AG08395 (cell line): ENCODE measurements around the gene TENM4.

Experiments
- DNase-seq: peaks from one replicate; pipeline ENCODE4 v3.0.0; 2012; ENCODE audit warnings: mixed read lengths, low spot score

Gene TENM4

DNA sequence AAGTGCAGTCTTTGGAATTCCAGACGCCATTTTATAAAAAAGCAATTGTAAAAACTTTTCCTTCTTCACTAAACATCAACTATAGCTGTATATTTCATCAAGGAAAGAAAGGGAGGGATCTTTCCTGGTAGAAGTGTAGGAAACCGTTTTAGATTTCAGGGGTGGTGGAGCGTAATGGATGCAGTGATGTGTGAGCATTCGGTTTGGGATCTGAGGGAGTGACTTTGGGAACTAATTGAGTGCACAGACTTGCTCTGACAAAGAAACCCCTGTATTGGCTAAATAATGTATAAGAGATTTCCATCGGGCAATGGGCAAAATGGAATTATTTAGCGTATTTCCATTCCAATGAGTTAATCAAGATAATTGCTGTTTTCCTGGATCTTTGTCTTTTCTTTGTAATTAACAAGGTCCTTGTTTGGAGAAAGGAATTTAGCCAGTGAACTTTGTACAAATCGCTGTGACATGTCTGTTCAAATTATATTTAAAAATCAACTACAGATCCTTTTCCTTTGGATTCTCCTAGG is 741.2 kb downstream of the TENM4 start:
- no peak for DNase-seq

GRCh38 chr11:78698612-78699011 is 742.2 kb downstream of the TENM4 start:
- DNase-seq = peak; percentile 39

GRCh38 chr11:78696177-78696576 is 744.7 kb downstream of the TENM4 start:
- DNase-seq = no peak

- DNase-seq = no peak
Measured at GRCh38 chr11:78694152-78694551, 746.7 kb downstream of the TENM4 start.

DNA sequence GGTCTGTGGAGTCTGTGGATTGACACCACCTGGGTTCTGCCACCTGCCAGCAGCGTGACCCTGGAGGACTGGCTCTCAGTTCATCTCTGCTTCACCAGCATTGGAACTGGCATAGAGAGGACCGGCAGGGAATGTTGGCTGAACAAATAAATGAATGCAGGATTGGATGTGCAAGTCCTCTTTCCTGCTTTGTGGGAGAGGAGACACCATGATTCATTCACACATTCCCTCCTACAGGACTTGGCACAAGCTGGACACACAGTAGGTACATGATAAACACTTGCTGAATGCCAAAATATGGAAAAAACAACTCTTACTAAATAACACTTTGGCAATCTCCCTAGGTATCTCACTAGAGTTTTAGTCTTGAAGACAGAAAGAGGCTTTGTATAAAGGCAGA is 749.6 kb downstream of the TENM4 start:
- no peak for DNase-seq

DNA sequence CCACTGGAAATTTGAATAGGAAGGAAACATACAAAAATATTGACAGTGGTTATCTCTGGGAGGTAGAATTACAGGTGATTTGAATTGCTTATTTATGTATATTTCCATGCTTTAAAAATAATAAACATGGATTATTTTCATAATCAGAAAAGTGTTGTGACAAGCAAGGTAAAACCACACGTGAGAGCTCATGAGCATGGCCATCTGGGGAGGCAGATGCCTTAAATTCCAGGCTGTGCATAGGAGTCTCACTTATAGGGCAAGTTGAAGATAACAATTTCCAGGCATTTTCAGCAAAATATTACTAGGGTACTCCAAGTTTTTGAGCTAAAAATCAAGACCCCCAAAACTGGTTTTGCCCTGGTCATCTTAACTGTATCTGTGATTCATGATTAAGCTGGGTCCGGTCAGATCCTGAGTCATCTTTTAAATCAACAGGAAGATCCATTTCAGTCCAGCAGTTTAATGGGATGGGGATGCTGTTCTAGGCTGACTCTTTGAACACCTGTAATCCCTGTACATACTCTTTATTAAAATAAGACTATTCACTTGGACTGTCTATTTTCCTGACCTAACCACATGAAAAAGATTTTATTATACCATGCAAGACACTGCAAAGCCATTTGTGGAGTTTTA is 750.4 kb downstream of the TENM4 start:
- DNase-seq = no peak

- no peak for DNase-seq
Measured at GRCh38 chr11:78689585-78690153, 751.2 kb downstream of the TENM4 start.

- no peak for DNase-seq
Measured at GRCh38 chr11:78689101-78689500, 751.7 kb downstream of the TENM4 start.

DNA sequence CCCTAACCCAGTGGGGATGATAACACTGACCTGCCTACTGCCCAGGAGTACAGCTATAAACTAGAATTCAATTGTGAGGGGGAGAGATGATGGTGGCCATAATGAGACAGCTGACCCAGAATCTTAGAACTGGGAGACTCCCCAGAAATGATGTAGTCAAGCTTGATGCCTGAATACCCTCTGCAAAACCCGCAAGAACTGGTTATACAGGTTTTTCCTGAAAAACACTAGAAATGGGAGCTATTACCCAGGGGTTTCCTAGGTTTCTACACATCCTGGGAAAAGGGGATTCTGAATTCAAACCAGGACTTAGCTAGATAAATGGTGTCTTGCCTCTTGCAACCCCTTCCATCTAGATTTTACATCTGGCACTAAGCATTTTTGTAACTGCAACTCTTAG is 752.4 kb downstream of the TENM4 start:
- DNase-seq = no peak

DNA sequence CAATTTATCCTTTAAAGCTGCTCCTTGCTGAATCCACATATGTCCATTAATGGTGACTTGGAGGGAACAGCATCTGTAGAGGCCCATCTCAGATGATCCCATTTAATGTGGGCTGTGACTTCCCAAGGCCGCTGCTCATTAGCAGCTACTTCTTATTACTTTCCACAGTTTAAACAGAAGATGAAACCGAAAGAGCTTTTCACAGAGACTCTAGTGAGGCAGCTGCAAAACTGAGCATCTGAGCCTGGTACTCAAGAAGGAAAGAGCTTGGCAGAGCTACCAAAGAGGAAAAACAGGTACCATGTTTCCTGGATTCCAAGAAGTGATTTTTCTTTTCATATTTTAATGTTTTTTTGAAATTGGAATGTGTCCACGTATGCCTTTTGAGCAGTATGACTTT is 755.7 kb downstream of the TENM4 start:
- DNase-seq = no peak

DNA sequence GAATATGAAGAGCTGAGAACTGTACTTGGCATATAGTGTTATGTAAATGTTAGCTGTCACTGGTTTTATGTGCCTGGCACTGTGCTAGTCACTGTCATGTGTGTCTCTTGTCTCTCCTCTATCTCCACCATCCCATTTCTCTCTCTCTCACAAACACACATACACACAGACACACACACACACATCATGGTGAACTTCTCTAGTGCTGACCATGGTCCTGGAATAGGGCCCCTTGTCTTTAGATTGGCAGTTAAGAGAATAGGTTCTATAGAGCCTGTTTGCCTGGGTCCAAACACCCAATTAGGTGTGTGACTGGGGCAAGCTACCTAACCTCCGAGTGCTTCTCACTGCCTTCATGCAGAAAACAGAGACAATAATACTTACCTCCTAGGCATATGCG is 756.5 kb downstream of the TENM4 start:
- DNase-seq = no peak

DNA sequence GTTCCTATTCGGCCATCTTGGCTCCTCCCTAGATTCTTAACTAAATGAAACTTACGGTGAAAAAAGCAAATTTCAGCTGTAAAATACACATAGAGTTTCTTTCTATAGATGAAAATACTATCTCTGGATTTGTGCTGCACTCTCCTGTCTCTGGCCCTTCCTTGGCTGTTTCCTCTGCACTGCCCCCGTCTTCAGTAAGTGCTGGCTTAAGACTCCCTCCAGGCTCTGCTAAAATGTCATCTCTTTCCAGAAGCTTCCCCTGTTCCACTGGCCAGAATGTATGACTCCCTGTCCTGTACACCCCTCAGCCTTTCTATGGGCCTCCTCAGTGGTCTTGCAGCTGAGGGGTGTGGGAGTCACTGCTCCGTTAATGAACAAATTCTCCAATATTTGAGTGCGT is 757.1 kb downstream of the TENM4 start:
- no peak for DNase-seq

GRCh38 chr11:78676026-78676557 is 764.7 kb downstream of the TENM4 start:
- no peak for DNase-seq

- no peak for DNase-seq
Measured at GRCh38 chr11:78672850-78673620, 767.8 kb downstream of the TENM4 start.

GRCh38 chr11:78669249-78669648 is 771.6 kb downstream of the TENM4 start:
- no peak for DNase-seq

GRCh38 chr11:78667461-78667860 is 773.4 kb downstream of the TENM4 start:
- no peak for DNase-seq

DNA sequence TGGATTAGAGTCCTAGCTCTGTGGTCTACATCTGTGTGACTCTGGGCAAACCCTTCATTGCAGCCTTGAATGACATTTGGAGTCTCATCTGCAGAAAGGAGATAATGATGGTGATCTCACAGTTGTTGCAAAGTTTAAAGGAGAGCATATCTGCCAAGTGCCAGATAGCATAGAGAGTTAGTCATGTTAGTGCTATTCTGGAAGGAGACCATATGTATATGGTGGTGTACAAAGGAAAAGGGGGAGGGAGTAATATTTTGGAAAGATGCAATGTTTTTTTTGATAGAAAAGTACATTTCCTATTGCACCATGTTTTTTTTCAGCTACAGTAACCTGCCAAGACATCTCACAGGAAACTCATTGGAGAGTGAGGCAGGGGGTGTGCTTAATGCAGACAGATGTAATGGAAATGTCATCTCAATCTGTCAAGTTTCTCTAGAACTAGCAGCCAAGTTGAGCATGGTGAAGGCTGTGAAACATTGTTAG is 774.1 kb downstream of the TENM4 start:
- peak; percentile 65 for DNase-seq

DNA sequence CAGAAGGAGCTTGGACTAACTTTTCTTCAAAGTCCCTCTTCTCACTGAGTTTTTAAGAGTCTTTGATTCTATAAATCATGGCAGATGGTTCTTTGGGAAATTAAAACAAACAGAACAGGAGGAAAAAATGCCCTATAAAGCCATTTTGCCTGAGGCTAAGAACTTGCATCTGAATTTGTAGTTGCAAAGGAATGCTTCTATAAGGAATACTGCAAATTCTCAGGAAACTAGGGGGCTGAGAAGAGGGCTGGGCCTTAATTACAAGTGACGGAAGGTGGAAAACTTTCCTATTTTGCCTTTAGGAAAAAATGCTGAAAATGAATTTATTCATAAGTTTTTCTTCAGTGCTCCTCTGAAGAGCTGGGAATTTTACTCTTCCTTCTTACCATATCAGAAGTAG is 776.2 kb downstream of the TENM4 start:
- no peak for DNase-seq

- no peak for DNase-seq
Measured at GRCh38 chr11:78662811-78663210, 778.0 kb downstream of the TENM4 start.

GRCh38 chr11:78660471-78660870 is 780.4 kb downstream of the TENM4 start:
- DNase-seq = no peak

- no peak for DNase-seq
Measured at GRCh38 chr11:78659326-78660270, 781.2 kb downstream of the TENM4 start.
